HG03565 (cell line): ENCODE results near the gene EMC6.
A peak's percentile ranks its signal among the peaks of the same experiment; 100 is the strongest.
"Not testable (repeated sequence)": the region's sequence is repeated elsewhere in the genome, so short reads cannot be mapped to it uniquely, and the experiment has no call there.

ENCODE experiments used
- ATAC-seq: cut with Tn5 transposase; IDR thresholded peaks from one replicate; pipeline ENCODE4 v1.9.1; 2021; ENCODE audit warnings: mild to moderate bottlenecking, moderate library complexity; ENCODE audit not compliant: unreplicated experiment

The EMC6 gene

GRCh38 chr17:3679531-3680126 lies 11.0 kb downstream of the EMC6 start:
- no peak for ATAC-seq

- ATAC-seq, result no peak
Observed at GRCh38 chr17:3681057-3681456, 12.4 kb downstream of the EMC6 start.

DNA sequence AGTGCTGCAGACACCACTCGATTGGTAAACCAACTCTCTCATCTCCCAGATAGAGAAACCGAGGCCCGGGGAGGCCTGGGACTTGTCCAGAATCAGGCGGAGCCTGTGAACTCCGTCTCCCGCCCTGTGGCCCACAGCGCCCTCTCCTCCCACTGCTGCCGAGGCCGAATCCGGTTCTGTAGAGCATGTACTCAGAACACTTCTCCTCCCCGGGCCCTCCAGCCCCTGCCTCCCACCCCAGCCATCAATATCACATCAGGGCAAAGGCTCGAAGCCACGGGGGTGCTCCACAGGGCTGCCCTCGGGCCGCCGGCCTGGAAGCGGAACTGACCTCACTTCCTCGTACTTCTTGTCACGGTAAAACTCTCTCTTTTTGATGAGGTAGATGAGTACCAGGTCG lies 13.0 kb downstream of the EMC6 start:
- no peak for ATAC-seq

DNA sequence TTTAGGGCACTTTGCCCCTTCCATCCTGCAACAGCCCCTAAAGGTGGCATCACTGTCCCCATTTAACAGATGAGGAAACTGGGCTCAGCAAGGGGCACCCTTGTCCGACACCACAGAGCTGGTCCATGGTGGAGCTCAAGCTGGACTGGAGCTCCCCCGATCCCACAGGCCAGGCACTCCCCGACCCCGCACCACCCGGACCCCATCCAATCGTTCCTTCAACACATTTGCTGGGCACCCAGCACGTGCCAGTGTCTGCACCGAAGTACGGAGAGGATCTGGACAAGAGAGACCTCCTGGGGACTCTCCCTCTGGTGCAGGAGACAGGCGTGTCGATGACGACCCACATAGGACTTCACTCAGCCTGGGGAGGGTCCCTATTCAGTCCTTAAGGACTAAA lies 13.4 kb downstream of the EMC6 start:
- no peak for ATAC-seq

- no peak for ATAC-seq
Observed at GRCh38 chr17:3683054-3683511, 14.5 kb downstream of the EMC6 start.

DNA sequence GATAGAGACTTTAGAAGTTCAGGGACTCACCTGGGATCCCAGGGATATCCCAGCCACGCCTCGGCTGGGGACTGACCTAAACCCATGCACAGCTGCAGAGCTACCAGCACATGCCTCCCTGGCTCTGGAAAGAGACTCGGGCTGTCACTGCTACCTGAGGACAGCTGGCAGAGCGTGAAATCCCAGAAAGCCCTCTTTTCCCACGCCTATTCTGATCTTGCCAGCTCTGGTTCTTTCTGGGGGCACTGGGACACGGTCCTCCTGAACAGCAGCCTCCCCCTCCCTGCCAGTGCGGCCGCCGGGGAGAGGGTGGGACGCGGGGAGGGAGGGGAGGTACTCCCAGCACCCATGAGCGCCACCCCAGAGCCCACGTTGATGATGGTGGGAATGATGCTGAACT lies 16.6 kb downstream of the EMC6 start:
- ATAC-seq, result no peak

DNA sequence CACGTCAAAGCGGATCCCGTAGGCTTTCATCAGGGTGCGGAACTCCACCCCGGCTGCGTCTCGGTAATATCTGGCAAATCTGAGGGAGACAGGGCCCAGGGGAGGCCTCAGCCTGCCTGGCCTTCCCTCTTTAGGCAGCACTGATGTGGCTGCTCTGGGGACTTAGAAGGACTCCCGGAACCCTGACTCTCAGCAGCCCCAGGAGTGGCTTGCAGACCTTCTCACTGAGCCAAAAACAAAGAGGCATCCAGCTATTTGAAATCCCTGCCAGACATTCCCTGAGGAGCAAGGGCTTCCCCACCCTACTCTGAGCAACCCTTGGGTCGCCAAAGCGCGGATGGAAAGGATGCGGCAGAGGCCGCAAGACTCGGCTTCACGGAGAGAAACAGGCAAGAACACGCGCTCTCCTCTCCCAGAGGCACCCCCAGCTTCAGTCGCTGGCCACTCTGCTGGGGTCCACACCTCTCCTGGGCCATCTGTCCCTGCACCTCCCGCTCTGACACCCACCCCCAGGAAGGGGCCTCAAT lies 19.5 kb downstream of the EMC6 start:
- ATAC-seq, result no peak

DNA sequence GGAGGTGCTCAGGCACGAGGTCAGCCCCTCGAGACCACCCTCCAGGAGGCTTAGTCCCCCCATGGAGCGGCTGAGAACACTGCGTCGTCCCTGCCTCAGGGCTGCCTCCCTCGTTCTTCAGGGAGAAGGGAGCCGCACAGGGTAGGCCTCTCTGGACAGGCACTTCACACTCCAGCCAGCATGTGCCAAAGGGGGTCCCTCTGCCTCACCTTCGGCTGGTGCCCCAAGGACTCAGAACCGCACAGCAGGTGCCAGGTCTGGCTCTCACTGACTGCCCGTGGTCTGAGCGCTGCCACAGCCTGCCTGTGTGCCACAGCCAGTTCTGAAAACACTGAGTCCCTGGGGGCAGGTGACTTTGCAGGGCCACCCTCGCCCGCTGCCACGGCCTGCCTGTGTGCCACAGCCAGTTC lies 20.2 kb downstream of the EMC6 start:
- ATAC-seq, result no peak

DNA sequence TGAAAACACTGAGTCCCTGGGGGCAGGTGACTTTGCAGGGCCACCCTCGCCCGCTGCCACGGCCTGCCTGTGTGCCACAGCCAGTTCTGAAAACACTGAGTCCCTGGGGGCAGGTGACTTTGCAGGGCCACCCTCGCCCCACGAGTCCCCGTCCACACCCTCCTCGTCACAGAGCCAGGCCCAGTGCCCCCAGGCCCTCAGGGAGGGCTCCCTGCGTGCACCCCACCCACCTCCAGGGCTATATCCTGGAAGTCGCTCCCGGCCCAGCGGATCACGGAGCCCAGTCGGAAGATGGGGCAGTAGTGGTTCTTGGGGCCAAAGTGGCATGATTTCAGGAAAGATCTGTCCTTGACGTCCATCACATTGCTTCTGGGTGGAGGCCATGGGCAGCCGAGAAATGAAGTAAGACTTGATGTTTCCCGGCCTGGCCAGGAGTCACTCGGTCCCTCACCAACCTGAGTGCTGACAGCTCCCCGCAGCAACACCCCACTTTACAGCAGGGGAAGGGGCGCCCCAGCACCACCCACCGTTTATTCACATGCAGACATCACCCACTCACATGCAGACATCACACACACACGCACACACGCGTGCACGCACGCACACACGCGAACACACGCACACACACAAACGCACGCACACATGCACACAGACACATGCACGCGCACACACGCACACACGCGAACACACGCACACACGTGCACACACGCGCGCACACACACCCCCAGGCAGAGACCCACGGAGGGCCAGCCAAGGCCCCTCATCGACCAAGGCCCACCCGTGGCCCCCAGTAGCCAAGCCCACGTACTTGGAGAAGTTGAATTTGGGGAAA lies 20.9 kb downstream of the EMC6 start:
- ATAC-seq, result no peak

DNA sequence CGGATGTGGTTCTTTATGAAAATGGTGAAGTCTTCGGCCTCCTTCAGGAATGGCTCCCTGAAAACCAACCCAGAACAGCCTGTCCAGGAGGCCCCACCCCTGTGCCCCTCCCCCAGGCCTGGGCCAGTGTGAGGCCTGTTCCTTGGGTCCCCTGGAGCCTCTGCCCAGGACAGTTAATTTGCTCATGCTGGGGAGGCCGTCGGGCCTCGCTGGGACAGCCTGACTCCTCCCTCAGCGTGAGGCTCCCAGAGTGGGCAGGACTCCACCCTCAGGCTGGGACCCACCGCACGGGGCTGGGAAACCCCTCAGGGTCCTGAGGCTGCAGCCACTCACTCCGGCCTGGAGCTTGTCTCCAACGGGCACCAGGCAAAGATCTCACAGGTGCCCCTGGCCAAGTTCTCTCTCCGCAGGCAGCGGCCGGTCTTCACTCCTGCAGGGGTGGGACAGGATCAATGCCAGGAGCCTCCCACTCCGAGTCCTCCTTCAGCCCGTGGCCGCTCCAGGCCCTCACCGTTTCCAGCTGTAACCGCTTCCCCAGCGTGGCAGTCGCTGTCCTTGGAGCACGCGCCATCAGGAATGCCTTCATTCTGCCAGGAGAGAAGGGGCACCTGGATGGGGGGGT lies 21.6 kb downstream of the EMC6 start:
- no peak for ATAC-seq

GRCh38 chr17:3691617-3692067 lies 23.0 kb downstream of the EMC6 start:
- ATAC-seq, result no peak

- ATAC-seq, result no peak
Observed at GRCh38 chr17:3692346-3692745, 23.7 kb downstream of the EMC6 start.

DNA sequence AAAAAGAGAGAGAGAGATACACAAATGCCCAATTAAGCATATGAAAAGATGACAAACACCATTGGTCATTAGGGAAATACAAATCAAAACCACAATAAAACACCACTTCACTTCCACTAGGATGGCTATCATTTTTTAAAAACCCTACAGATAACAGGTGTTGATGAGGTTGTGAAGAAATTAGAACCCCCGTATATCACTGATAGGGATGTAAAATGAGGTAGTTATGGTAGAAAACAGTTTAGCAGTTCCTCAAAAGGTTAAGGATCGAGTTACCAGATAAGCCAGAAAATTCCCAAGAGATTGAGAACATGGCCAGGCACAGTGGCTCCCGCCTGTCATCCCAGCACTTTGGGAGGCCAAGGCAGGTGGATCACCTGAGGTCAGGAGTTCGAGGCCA lies 24.5 kb downstream of the EMC6 start:
- ATAC-seq, result no peak

GRCh38 chr17:3693829-3694231 lies 25.2 kb downstream of the EMC6 start:
- ATAC-seq, result peak; percentile 54

- ATAC-seq, result no peak
Observed at GRCh38 chr17:3695129-3695722, 26.6 kb downstream of the EMC6 start.

GRCh38 chr17:3695723-3696411 lies 27.3 kb downstream of the EMC6 start, which contains the start of gene P2RX5:
P2RX5 (minus strand) TSS chr17:3696155; CDS start chr17:3696005, 150 bp downstream.
- no peak for ATAC-seq

DNA sequence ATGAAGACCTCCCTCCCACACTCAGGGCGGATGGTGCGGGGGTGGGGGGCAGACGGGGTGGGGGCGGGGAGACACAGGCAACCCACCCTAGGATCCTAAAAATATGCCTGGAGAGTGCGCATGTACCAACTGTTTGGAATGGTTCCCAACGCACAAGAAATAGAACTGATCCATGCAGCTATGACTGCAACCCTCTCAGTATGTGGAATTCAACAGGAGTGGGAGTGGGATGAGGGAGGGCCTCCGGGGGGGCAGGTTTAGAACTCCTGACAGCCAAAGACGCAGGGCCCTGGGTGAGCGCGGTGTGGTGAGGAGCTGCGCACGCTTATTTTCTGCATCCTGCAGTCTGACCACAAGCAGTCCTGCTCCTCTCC lies 28.5 kb downstream of the EMC6 start:
- ATAC-seq, result no peak

DNA sequence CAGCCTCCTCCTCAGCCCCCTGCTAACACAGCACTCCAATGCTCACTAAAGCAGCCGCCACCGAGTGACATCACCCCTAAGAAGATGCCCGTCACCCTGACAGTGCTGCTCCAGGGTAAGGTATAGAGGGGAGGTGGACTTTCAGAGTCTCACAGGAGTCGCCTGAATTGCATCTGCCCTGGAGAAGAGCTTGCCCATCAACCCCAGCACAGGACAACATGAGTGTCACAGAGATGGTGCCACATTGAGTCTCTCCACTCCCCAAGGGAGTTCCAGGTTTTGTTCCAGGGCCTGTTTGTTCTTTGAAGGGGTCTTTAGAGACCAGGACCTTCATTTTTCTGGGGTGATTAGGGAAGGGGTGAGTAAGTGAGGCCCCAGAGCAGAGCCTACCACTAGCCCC lies 29.5 kb downstream of the EMC6 start:
- no peak for ATAC-seq

DNA sequence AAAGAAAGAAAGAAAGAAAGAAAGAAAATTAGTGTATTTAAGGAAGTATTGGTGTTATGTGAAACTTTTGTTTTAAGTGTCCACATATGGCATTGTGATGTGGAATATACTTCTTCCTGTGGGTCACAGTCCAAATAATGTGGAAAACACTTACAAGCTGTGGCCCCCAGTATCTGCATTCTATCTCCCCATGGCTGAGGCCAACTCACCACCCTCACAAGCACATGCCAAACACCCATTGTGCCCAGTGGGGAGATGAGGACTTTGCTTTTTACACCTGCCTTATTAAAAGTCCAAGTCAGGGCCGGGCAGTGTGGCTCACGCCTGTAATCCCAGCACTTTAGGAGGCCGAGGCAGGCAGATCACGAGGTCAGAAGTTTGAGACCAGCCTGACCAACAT lies 31.3 kb downstream of the EMC6 start:
- no peak for ATAC-seq

DNA sequence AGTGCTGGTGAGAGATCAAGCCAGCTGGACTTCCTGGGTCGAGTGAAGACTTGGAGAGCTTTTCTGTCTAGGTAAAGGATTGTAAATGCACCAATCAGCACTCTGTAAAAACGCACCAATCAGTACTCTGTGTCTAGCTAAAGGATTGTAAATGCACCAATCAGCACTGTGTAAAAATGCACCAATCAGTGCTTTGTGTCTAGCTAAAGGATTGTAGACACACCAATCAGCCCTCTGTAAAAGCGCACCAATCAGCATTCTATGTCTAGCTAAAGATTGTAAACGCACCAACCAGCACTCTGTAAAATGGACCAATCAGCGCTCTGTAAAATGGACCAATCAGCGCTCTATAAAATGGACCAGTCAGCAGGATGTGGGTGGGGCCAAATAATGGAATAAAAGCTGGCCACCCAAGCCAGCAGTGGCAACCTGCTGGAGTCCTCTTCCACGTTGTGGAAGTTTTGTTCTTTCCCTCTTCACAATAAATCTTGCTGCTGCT lies 33.5 kb downstream of the EMC6 start:
- not testable (repeated sequence) for ATAC-seq
